ENCODE measurements around the gene LAMP2.
"Not testable (repeated sequence)": the region's sequence is repeated elsewhere in the genome, so short reads cannot be mapped to it uniquely, and the experiment has no call there.

LAMP2 gene

GRCh38 chrX:120476714-120477113 lies 7.6 kb upstream of the LAMP2 start:
- H3K27me3 ChIP-seq (ENCODE audit: control insufficient read depth, insufficient read depth, low read length), result no peaks in the 10 kb centered on the region
- no peak overlapping the region for H3K4me3 ChIP-seq (ENCODE audit: low read length)
- H3K9ac ChIP-seq (ENCODE audit: low read length), result no peak overlapping the region
- no peaks in the 10 kb centered on the region for H3K9me3 ChIP-seq (ENCODE audit: control insufficient read depth, low read length)
- H3K4me1 ChIP-seq (ENCODE audit: control insufficient read depth, insufficient read depth, low read length), result no peaks in the 10 kb centered on the region
- H3K36me3 ChIP-seq (ENCODE audit: control insufficient read depth, insufficient read depth, low read length), result no peaks in the 10 kb centered on the region

GRCh38 chrX:120475447-120475846 lies 6.4 kb upstream of the LAMP2 start:
- H3K36me3 ChIP-seq (ENCODE audit: control insufficient read depth, insufficient read depth, low read length); H3K4me3 ChIP-seq (ENCODE audit: low read length); H3K9ac ChIP-seq (ENCODE audit: low read length); H3K27me3 ChIP-seq (ENCODE audit: control insufficient read depth, insufficient read depth, low read length); H3K4me1 ChIP-seq (ENCODE audit: control insufficient read depth, insufficient read depth, low read length); H3K9me3 ChIP-seq (ENCODE audit: control insufficient read depth, low read length): not testable (repeated sequence)

GRCh38 chrX:120474085-120474484 lies 5.0 kb upstream of the LAMP2 start:
- Histone ChIP-seq H3K4me3 (ENCODE audit: low read length) (no peak overlapping the region), H3K9ac (ENCODE audit: low read length) (no peak overlapping the region), H3K27me3 (ENCODE audit: control insufficient read depth, insufficient read depth, low read length) (no peaks in the 10 kb centered on the region), H3K36me3 (ENCODE audit: control insufficient read depth, insufficient read depth, low read length) (no peaks in the 10 kb centered on the region), H3K9me3 (ENCODE audit: control insufficient read depth, low read length) (no peaks in the 10 kb centered on the region), H3K4me1 (ENCODE audit: control insufficient read depth, insufficient read depth, low read length) (no peaks in the 10 kb centered on the region)

GRCh38 chrX:120469657-120470056 lies 561 bp upstream of the LAMP2 start:
- H3K9me3 ChIP-seq (ENCODE audit: control insufficient read depth, low read length); H3K9ac ChIP-seq (ENCODE audit: low read length); H3K4me3 ChIP-seq (ENCODE audit: low read length); H3K36me3 ChIP-seq (ENCODE audit: control insufficient read depth, insufficient read depth, low read length); H3K4me1 ChIP-seq (ENCODE audit: control insufficient read depth, insufficient read depth, low read length); H3K27me3 ChIP-seq (ENCODE audit: control insufficient read depth, insufficient read depth, low read length): not testable (repeated sequence)

- H3K9ac ChIP-seq (ENCODE audit: low read length), result peak overlapping the region; percentile 93
- no peaks in the 10 kb centered on the region for H3K27me3 ChIP-seq (ENCODE audit: control insufficient read depth, insufficient read depth, low read length)
- no peaks in the 10 kb centered on the region for H3K4me1 ChIP-seq (ENCODE audit: control insufficient read depth, insufficient read depth, low read length)
- H3K36me3 ChIP-seq (ENCODE audit: control insufficient read depth, insufficient read depth, low read length), result no peaks in the 10 kb centered on the region
- H3K4me3 ChIP-seq (ENCODE audit: low read length), result peak overlapping the region; percentile 41
- H3K9me3 ChIP-seq (ENCODE audit: control insufficient read depth, low read length), result no peaks in the 10 kb centered on the region
These were observed 644 bp downstream of the LAMP2 start for GRCh38 chrX:120468479-120468824.

GRCh38 chrX:120468071-120468470 lies 1.0 kb downstream of the LAMP2 start:
- Histone ChIP-seq H3K9me3 (ENCODE audit: control insufficient read depth, low read length) (no peaks in the 10 kb centered on the region), H3K4me1 (ENCODE audit: control insufficient read depth, insufficient read depth, low read length) (no peaks in the 10 kb centered on the region), H3K27me3 (ENCODE audit: control insufficient read depth, insufficient read depth, low read length) (no peaks in the 10 kb centered on the region), H3K4me3 (ENCODE audit: low read length) (peak overlapping the region; percentile 41), H3K9ac (ENCODE audit: low read length) (peak overlapping the region; percentile 93), H3K36me3 (ENCODE audit: control insufficient read depth, insufficient read depth, low read length) (no peaks in the 10 kb centered on the region)

GRCh38 chrX:120464411-120464810 lies 4.7 kb downstream of the LAMP2 start:
- Histone ChIP-seq H3K9me3 (ENCODE audit: control insufficient read depth, low read length) (no peaks in the 10 kb centered on the region), H3K36me3 (ENCODE audit: control insufficient read depth, insufficient read depth, low read length) (no peaks in the 10 kb centered on the region), H3K27me3 (ENCODE audit: control insufficient read depth, insufficient read depth, low read length) (no peaks in the 10 kb centered on the region), H3K4me1 (ENCODE audit: control insufficient read depth, insufficient read depth, low read length) (no peaks in the 10 kb centered on the region), H3K4me3 (ENCODE audit: low read length) (no peak overlapping the region), H3K9ac (ENCODE audit: low read length) (no peak overlapping the region)

- Histone ChIP-seq H3K27me3 (ENCODE audit: control insufficient read depth, insufficient read depth, low read length) (no peaks in the 10 kb centered on the region), H3K4me3 (ENCODE audit: low read length) (no peak overlapping the region), H3K4me1 (ENCODE audit: control insufficient read depth, insufficient read depth, low read length) (no peaks in the 10 kb centered on the region), H3K9ac (ENCODE audit: low read length) (no peak overlapping the region), H3K36me3 (ENCODE audit: control insufficient read depth, insufficient read depth, low read length) (no peaks in the 10 kb centered on the region), H3K9me3 (ENCODE audit: control insufficient read depth, low read length) (no peaks in the 10 kb centered on the region)
These were observed 5.9 kb downstream of the LAMP2 start for GRCh38 chrX:120463241-120463640.

GRCh38 chrX:120462370-120462769 lies 6.7 kb downstream of the LAMP2 start:
- Histone ChIP-seq H3K4me1 (ENCODE audit: control insufficient read depth, insufficient read depth, low read length) (peaks cover under 1% of the 10 kb centered on the region), H3K9me3 (ENCODE audit: control insufficient read depth, low read length) (no peaks in the 10 kb centered on the region), H3K4me3 (ENCODE audit: low read length) (no peak overlapping the region), H3K27me3 (ENCODE audit: control insufficient read depth, insufficient read depth, low read length) (no peaks in the 10 kb centered on the region), H3K9ac (ENCODE audit: low read length) (no peak overlapping the region), H3K36me3 (ENCODE audit: control insufficient read depth, insufficient read depth, low read length) (no peaks in the 10 kb centered on the region)

- Histone ChIP-seq H3K9me3 (ENCODE audit: control insufficient read depth, low read length) (no peaks in the 10 kb centered on the region), H3K36me3 (ENCODE audit: control insufficient read depth, insufficient read depth, low read length) (no peaks in the 10 kb centered on the region), H3K4me1 (ENCODE audit: control insufficient read depth, insufficient read depth, low read length) (peaks cover 3% of the 10 kb centered on the region), H3K27me3 (ENCODE audit: control insufficient read depth, insufficient read depth, low read length) (no peaks in the 10 kb centered on the region), H3K4me3 (ENCODE audit: low read length) (no peak overlapping the region), H3K9ac (ENCODE audit: low read length) (no peak overlapping the region)
These were observed 9.8 kb downstream of the LAMP2 start for GRCh38 chrX:120459309-120459708.

- H3K27me3 ChIP-seq (ENCODE audit: control insufficient read depth, insufficient read depth, low read length), result no peaks in the 10 kb centered on the region
- no peak overlapping the region for H3K9ac ChIP-seq (ENCODE audit: low read length)
- no peaks in the 10 kb centered on the region for H3K36me3 ChIP-seq (ENCODE audit: control insufficient read depth, insufficient read depth, low read length)
- H3K9me3 ChIP-seq (ENCODE audit: control insufficient read depth, low read length), result no peaks in the 10 kb centered on the region
- peaks cover 3% of the 10 kb centered on the region for H3K4me1 ChIP-seq (ENCODE audit: control insufficient read depth, insufficient read depth, low read length)
- no peak overlapping the region for H3K4me3 ChIP-seq (ENCODE audit: low read length)
These were observed 11.3 kb downstream of the LAMP2 start for GRCh38 chrX:120457766-120458180.

GRCh38 chrX:120456973-120457372 lies 12.1 kb downstream of the LAMP2 start:
- Histone ChIP-seq H3K27me3 (ENCODE audit: control insufficient read depth, insufficient read depth, low read length) (no peaks in the 10 kb centered on the region), H3K9me3 (ENCODE audit: control insufficient read depth, low read length) (no peaks in the 10 kb centered on the region), H3K4me3 (ENCODE audit: low read length) (no peak overlapping the region), H3K36me3 (ENCODE audit: control insufficient read depth, insufficient read depth, low read length) (no peaks in the 10 kb centered on the region), H3K4me1 (ENCODE audit: control insufficient read depth, insufficient read depth, low read length) (peaks cover 3% of the 10 kb centered on the region), H3K9ac (ENCODE audit: low read length) (no peak overlapping the region)

GRCh38 chrX:120453985-120454384 lies 15.1 kb downstream of the LAMP2 start:
- H3K9ac ChIP-seq (ENCODE audit: low read length), result no peak overlapping the region
- H3K36me3 ChIP-seq (ENCODE audit: control insufficient read depth, insufficient read depth, low read length), result no peaks in the 10 kb centered on the region
- H3K9me3 ChIP-seq (ENCODE audit: control insufficient read depth, low read length), result no peaks in the 10 kb centered on the region
- peaks cover 3% of the 10 kb centered on the region for H3K4me1 ChIP-seq (ENCODE audit: control insufficient read depth, insufficient read depth, low read length)
- no peak overlapping the region for H3K4me3 ChIP-seq (ENCODE audit: low read length)
- no peaks in the 10 kb centered on the region for H3K27me3 ChIP-seq (ENCODE audit: control insufficient read depth, insufficient read depth, low read length)

Measured in mucosa of stomach (tissue), 1 donor.